GM21619 (cell line): Measurements from ENCODE around the gene CDC5L.
"Not testable (repeated sequence)": the region's sequence is repeated elsewhere in the genome, so short reads cannot be mapped to it uniquely, and the experiment has no call there.

ENCODE experiments used
- ATAC-seq: cut with Tn5 transposase; IDR thresholded peaks from one replicate; pipeline ENCODE4 v1.9.1; 2021; ENCODE audit not compliant: unreplicated experiment

Gene CDC5L

GRCh38 chr6:44410363-44410762 lies 22.9 kb downstream of the CDC5L start:
- no peak for ATAC-seq

GRCh38 chr6:44411141-44411540 lies 23.6 kb downstream of the CDC5L start:
- ATAC-seq = no peak

DNA sequence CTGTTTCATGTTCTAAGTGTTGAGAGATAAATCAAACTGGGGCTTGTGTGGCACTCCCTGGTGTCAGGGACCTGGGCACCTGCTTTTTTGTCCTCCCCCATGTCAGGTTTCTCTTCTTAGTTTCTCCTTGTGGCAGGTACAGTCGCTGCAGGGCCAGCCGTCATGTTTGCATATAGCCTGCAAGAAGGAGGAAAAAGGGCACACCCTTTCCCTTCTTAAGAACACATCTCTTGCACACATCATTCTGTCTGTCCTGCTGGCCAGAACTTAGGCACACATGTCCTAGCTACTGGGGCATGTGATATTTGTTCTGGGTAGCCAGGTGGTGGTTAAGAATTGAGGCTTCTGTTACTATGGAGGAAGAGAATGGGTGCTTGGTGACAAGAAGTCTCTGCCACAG lies 27.9 kb downstream of the CDC5L start:
- ATAC-seq = no peak

GRCh38 chr6:44415873-44416502 lies 28.5 kb downstream of the CDC5L start:
- no peak for ATAC-seq

- no peak for ATAC-seq
Observed at GRCh38 chr6:44422531-44422930, 35.0 kb downstream of the CDC5L start.

GRCh38 chr6:44423306-44423705 lies 35.8 kb downstream of the CDC5L start:
- ATAC-seq = no peak

DNA sequence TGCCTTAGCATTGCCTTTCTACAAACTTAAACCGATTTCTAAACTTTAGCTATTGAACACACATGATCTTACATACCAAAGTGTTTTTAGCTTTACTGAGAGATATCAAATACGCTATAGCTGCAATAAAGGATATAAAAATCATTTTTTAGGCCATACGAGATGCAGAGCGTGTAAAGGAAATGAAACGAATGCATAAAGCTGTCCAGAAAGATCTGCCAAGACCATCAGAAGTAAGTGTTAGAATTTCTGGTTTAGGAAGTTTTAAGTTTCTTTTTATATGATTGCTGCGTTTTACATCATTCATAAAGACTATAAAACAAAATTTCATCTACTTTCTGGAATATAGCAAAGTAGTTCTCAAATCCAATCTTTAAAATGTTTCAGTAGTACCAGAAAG lies 38.4 kb downstream of the CDC5L start:
- no peak for ATAC-seq

- ATAC-seq = no peak
Observed at GRCh38 chr6:44428682-44429081, 41.2 kb downstream of the CDC5L start.

DNA sequence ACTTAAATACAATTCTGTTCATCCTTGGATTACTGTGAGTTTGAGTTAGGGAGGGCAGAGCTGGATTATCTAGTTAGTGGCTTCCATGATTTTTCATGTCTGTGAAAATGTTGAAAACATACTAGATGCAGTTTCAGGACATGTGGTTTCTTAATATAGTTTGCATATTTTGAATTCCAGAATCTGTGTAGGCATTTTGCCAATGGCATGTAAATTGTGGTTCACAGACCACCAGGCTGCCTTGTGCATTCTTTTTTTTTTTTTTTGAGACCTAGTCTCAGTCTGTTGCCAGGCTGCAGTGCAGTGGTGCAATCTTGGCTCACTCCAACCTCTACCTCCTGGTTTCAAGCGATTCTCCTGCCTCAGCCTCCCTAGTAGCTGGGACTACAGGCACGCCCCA lies 42.8 kb downstream of the CDC5L start:
- no peak for ATAC-seq

GRCh38 chr6:44431118-44431725 lies 43.7 kb downstream of the CDC5L start:
- peak; percentile 65 for ATAC-seq

DNA sequence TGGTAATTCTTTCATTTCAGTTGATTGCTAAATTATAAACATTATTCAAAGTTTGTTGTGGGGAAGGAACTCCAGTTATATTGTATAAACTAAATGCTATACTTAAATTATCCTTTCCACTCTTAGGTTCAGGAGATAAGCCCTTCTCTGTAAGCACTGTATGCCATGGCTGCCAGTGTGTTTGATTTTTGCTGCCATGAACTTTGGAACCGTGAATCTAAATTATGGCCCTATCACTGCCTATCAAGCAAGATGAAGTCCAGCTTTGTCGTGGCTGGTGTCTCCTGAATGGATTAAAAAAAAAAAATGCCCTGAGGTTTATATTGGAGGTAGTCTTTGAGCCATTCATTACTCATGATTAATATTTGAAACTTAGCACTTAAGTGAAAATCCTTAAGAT lies 44.7 kb downstream of the CDC5L start:
- no peak for ATAC-seq

DNA sequence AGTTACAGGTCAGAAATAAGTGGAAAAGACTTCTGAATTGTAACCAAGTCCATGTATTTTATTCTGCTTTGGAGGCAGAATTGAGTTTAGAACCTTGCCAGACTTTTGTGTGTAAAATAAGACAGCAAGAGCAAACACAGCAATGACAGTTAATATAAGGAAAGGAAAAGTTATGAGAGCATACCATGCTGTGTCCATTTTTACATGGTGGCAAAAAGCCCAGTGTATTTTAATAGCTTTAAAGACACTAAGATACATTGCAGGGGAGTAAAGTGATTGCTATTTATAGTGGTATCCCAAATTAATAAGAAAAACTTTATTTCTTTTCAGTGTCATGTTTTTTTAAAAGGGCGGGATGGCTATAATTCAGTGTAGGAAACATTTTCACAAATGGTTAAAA lies 45.2 kb downstream of the CDC5L start:
- no peak for ATAC-seq

DNA sequence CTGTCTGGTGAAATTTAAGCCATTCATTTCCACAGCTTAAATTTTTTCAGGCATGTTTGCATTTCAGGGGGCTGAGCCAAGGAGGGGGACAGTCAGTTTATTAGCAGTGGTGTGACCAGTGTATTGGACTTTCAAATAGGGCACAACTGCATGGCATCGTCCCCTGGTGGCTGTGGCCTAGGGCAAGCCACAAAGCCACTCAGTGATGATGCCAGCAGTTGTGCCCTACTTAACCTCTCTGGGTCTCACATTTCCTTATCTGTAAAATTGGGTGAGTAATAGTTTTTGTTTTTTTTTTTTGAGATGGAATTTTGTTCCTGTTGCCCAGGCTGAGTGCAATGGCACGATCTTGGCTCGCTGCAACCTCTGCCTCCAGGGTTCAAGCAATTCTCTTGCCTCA lies 48.0 kb downstream of the CDC5L start:
- no peak for ATAC-seq

DNA sequence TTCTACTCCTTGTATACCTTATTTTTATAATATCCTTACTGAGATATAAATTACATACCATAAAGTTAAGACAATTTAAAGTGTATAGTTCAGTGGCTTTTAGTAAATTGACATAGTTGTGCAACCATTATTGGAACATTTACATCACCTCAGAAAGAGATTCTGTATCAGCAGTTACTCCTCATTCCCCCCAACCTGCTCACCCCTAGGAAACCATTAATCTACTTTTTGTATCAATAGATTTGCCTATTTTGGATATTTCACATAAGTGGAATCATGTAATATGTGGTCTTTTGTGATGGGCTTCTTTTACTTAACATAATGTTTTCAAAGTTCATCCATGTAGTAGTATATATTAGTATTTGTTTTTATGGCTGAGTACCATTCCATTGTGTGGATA lies 51.3 kb downstream of the CDC5L start:
- ATAC-seq = no peak

- ATAC-seq = no peak
Observed at GRCh38 chr6:44439270-44440045, 52.0 kb downstream of the CDC5L start.

DNA sequence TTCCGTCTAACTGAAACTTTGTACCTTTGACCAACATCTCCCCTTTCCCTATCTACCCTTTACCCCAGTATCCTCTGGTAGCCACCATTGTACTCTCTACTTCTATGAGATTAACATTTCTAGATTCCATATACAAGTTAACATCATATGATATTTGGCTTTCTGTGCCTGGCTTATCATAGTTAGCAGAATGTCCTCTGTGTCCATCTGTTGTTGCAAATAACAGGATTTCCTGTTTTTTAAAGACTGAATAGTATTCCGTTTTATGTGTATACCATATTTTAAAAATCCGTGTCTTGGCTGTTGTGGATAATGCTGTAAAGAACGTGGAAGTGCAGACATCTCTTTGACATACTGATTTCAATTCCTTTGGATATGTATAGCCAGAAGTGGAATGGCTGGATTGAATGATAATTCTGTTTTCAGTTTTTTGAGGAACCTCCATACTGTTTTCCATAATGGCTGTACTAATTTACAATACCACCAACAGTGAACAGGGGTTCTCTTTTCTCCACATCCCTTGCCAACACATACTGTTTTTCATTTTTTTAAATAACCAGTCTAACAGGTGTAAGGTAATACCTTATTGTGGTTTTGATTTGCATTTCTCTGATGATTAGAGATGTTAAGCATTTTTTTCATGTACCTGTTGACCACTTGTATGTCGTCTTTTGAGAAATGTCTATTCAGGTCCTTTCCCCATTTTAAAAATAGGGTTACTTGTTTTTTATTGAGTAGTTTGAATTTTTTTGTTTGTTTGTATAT lies 53.8 kb downstream of the CDC5L start:
- ATAC-seq = no peak

DNA sequence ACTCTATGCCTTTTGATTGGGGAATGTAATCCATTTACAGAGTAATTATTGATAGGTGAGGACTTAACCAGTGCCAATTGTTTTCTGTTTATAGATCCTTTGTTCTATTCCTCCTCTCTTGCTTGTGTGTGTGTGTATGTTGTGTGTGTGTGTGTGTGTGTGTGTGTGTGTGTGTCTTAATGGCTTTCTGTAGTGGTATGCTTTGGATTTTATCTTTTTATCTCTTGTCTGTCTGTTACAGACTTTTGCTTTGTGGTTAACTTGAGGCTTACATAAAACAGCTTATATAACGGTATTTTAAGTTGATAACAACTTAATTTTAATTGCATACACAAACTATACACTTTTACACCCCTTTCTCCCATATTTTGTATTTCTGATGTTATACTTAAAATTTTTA lies 54.7 kb downstream of the CDC5L start:
- no peak for ATAC-seq

- ATAC-seq = no peak
Observed at GRCh38 chr6:44442833-44443444, 55.4 kb downstream of the CDC5L start.

DNA sequence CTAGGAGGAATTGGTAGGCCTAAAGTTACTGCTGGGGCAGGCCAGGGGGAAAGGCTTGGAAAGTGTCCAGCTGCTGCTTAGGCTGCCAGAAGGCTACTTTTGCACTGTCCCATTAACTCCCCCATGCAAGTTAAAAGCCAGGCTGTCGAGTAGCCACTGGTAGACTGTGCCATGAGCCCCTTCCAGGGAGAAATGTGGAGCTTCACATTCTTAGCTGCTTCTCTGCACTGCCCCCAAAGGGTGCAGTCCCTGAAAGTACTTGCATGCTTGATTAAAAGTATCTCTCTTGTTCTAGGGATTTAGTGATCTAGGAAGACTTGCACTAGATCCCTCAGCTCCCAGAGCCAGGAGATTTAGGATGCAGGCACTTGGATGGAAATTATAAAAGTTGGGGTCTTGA lies 57.3 kb downstream of the CDC5L start:
- ATAC-seq = no peak

DNA sequence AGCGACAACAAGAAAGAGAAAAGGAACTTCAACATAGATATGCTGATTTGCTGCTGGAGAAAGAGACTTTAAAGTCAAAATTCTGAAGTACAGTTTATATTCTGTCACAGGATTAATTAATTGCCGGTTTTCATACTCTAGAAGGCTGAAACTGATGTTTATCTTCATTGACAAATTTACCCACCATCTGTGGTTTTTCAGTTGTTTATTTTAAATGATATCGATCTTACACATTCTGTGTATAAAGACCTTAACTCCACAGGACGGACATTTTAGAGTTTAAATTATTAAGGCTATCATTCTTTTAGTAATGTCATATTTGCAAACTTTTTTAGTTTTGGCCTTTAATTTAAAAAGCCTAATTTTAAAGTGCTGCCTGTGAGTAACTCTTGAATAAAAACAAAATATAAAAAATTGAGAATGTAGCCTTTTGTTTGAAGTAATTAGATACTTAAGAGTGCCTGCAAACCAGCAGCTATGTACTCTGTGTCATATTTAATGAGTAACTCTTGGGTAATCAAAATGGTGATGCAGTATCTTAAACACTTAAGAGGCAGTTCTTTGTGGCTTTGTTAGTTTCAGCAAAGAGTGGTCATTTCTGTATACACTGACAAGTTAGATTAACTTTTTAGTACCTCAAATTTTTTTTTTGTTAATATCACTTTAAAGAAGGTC lies 59.3 kb downstream of the CDC5L start:
- ATAC-seq = no peak

DNA sequence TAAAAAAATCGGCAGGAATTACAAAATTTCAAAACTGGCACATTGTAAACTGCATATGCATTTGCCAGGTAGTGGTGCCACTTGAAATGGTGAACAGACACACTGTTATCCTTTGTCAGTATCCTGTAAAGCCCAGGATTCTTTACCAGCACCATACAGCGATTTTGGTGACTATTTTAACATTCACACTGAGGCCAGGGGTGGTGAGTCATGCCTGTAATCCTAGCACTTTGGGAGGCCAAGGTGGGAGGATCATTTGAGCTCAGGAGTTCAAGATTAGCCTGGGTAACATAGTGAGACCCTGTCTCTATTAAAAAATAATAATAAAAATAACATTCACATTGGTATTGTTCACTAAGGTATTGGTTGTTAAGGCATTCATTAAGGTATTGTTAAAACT lies 61.7 kb downstream of the CDC5L start:
- ATAC-seq = not testable (repeated sequence)
